ENCODE measurements around the gene SLC22A13.

The SLC22A13 gene

DNA sequence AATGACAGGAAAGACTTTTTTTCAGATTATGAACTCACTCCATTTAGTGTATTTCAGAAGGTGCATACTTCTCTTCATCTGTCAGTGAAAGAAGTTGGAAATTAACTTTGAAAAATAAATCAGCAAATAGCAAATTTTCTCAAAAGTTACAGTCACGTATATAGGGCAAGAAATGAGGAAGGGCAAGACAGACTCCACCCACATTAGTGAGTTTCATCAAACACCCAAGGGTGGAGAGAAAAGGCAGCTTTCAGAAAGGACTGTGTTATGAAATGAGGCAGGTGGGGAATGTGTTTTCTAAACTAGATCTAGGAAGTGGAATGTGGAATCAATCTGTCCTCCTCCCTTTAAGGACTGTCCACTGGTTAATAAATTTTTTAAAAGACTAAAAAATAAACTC, 2.9 kb downstream of the SLC22A13 start:
- TF ChIP-seq Cebpa-rat (IDR thresholded peaks at IDR 0.05), result no peak
- Histone ChIP-seq H4K20me1 (peaks cover 0 to 10% (median 0%) of the 10 kb centered on the region in 11 experiments; a peak in 1 of 22 replicates), H3K9ac (peak overlapping the region in 6 of 11 experiments; percentile 4 to 41 (median 20); a peak in 5 of 22 replicates), H3K4me1 (peaks cover 29 to 63% (median 53%) of the 10 kb centered on the region in 10 experiments), H3K27me3 (no peaks in the 10 kb centered on the region), H3K36me3 (peaks cover 0 to 10% (median 0%) of the 10 kb centered on the region in 11 experiments; a peak in 2 of 22 replicates), H3K9me3 (replicated peaks in 1 of 11) (peaks cover 0 to 9% (median 0%) of the 10 kb centered on the region in 11 experiments; a peak in 2 of 22 replicates), H3K4me3 (peak overlapping the region in 2 of 10 experiments; percentile 19 to 23; a peak in 4 of 20 replicates), H3K27ac (peak overlapping the region in 9 of 11 experiments; percentile 10 to 71 (median 54); a peak in 18 of 22 replicates), H3K4me2 (peak overlapping the region; percentile 64 to 96 (median 84))

DNA sequence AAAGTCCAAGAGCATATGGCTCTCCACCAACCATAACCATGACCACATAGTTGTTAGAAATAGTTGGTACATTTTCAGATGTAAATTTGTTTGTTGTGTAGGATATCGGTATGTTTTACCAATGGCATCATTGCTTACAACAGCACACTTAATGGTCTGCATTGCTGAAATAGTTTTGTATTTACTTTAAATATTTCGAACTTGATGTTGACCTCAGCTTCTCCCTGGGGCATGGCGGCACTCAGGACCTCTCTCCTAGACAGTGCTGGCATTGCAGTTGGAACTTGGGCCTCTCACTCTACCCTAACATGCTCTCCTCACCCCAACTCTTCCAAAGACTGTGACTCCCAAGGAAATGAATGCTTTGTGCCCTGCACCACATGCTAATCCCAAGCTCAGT, 5.0 kb downstream of the SLC22A13 start:
- no peak overlapping the region for H3K9ac ChIP-seq

DNA sequence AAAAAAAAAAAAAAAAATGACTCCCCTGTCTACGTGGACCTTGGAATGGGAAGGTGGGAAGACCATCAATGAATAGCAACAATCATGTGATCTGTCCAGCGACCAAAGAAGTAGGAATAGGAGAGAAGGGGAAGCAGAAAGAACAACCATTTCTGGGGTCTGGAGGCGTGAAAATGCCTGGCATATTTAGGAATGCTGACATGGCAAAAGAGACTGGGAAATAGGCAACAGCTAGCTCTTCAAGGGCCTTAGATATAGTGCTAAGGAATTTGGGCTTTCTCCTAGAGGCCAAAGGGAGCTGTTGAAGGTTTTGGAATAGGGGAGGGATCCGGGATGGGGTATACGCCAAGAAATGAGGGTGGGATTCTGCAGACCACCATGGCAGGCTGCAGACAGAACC, 5.9 kb downstream of the SLC22A13 start:
- Histone ChIP-seq H3K27me3 (no peaks in the 10 kb centered on the region), H3K27ac (peak overlapping the region in 2 of 11 experiments; percentile 4 to 29; a peak in 2 of 22 replicates), H3K4me3 (no peak overlapping the region), H3K4me2 (peak overlapping the region in 8 of 11 experiments; percentile 46 to 77 (median 58); a peak in 12 of 22 replicates), H4K20me1 (no peaks in the 10 kb centered on the region), H3K4me1 (peaks cover 27 to 53% (median 50%) of the 10 kb centered on the region in 10 experiments), H3K36me3 (peaks cover 0 to 36% (median 0%) of the 10 kb centered on the region in 11 experiments; a peak in 5 of 22 replicates), H3K9me3 (replicated peaks in 1 of 11) (peaks cover 0 to 12% (median 0%) of the 10 kb centered on the region in 11 experiments; a peak in 2 of 22 replicates), H3K9ac (no peak overlapping the region)
- no peak for TF ChIP-seq Cebpa-rat (IDR thresholded peaks at IDR 0.05)

More for the DNA sequence above, 5.0 kb downstream of the SLC22A13 start:
- no peaks in the 10 kb centered on the region for H4K20me1 ChIP-seq
- no peak overlapping the region for H3K27ac ChIP-seq
- H3K27me3 ChIP-seq, result no peaks in the 10 kb centered on the region
- peaks cover 0 to 26% (median 0%) of the 10 kb centered on the region in 11 experiments; a peak in 5 of 22 replicates for H3K36me3 ChIP-seq
- no peak for TF ChIP-seq Cebpa-rat (IDR thresholded peaks at IDR 0.05)
- peaks cover 0 to 12% (median 0%) of the 10 kb centered on the region in 11 experiments; a peak in 2 of 22 replicates for H3K9me3 ChIP-seq (replicated peaks in 1 of 11)
- no peak overlapping the region for H3K4me3 ChIP-seq
- H3K4me1 ChIP-seq, result peaks cover 29 to 60% (median 53%) of the 10 kb centered on the region in 10 experiments
- no peak overlapping the region for H3K4me2 ChIP-seq

DNA sequence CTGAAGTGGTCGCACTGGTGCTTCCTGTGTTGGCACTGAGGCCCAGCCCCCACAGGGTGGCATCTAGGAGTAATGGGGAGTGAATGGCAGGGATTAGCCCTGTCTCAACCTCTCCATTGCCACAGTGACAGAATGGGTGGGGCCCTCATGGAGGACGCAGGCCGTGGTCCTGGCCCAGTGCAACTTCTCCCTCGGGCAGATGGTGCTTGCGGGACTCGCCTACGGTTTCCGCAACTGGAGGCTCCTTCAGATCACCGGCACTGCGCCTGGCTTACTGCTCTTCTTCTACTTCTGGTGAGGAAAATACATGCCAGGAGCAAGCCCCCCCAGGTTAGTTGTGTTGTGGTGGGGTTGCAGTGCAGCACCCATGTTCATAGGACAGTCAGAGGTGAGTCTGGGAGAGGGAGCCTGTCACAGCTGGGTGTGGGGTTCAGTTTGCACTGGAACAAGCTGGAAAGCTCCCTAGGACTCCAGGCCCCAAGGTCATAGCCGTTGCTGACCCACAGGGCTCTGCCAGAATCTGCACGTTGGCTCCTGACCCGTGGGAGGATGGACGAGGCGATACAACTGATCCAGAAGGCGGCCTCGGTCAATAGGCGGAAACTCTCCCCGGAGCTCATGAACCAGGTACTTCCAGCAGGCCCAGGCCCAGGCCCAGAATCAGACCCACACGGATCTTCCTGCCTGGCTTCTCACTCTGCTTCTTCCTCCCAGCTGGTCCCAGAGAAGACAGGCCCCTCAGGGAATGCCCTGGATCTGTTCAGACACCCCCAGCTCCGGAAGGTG, 9.4 kb downstream of the SLC22A13 start:
- H3K4me2 ChIP-seq, result no peak overlapping the region
- no peak overlapping the region for H3K27ac ChIP-seq
- peaks cover 0 to 52% (median 0%) of the 10 kb centered on the region in 11 experiments; a peak in 5 of 22 replicates for H3K36me3 ChIP-seq

DNA sequence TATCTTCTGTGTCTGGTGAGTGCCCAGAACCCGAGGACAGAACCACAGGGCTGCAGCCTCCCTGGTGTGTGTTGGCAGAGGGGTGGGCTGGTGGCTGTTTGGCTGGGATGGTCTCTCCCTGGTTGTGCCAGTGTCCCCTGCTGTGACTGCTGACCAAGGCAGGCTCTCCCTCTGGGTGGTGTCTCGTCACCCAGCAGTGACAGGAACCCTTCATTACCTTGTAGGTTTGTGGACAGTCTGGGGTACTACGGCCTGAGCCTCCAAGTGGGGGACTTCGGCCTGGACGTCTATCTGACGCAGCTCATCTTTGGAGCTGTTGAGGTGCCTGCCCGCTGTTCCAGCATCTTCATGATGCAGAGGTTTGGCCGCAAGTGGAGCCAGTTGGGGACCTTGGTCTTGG, 10.0 kb downstream of the SLC22A13 start:
- Histone ChIP-seq H3K4me1 (peaks cover 0 to 23% (median 21%) of the 10 kb centered on the region in 10 experiments; a peak in 15 of 20 replicates), H3K27me3 (no peaks in the 10 kb centered on the region), H4K20me1 (no peaks in the 10 kb centered on the region), H3K9me3 (replicated peaks in 1 of 11) (peaks cover 0 to 12% (median 0%) of the 10 kb centered on the region in 11 experiments; a peak in 2 of 22 replicates), H3K4me3 (no peak overlapping the region), H3K27ac (no peak overlapping the region), H3K36me3 (peaks cover 0 to 47% (median 0%) of the 10 kb centered on the region in 11 experiments; a peak in 5 of 22 replicates), H3K4me2 (no peak overlapping the region), H3K9ac (no peak overlapping the region)
- TF ChIP-seq Cebpa-rat (IDR thresholded peaks at IDR 0.05), result no peak

More for the DNA sequence above, 9.4 kb downstream of the SLC22A13 start:
- Histone ChIP-seq H3K9me3 (replicated peaks in 1 of 11) (peaks cover 0 to 12% (median 0%) of the 10 kb centered on the region in 11 experiments; a peak in 2 of 22 replicates), H3K4me1 (peaks cover 0 to 23% (median 21%) of the 10 kb centered on the region in 10 experiments; a peak in 15 of 20 replicates), H3K9ac (no peak overlapping the region), H3K4me3 (no peak overlapping the region), H4K20me1 (no peaks in the 10 kb centered on the region), H3K27me3 (no peaks in the 10 kb centered on the region)
- no peak for TF ChIP-seq Cebpa-rat (IDR thresholded peaks at IDR 0.05)

DNA sequence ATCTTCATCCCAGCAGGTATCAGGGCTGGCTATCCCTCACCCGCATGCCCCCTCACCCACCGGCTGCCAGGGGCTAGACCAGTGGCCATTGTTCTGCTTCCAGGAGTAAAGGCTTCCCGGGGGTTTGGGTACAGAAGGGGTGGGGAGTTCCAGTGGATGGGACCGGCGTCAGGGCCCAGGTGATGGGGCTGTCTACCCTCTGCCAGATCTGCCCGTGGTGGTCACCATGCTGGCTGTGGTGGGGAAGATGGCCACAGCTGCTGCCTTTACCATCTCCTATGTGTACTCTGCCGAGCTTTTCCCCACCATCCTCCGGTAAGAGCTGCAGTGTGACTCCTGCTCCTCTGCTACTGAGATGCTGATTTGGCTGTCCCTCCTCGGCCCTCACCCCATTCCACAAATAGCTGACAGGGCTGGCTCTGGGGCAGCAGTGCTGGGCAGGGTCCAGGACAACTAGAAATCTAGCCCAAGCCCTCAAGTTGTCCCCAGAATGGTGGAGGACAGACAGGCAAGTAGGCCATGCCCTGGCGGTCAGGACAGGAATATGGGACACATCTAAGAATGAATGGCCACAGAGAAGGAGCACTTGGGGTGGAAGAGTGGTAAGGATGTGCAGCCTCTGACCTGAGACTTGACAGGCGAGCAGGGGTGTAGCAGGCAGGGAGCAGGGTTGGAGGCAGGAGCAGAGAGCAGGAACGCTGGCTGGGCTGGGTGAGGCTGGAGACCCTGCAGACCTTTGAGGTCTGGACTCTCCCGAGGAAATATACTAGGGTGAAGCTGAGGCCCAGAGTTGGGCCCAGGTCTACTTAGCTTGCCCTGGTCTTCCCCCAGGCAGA, 10.7 kb downstream of the SLC22A13 start:
- Histone ChIP-seq H3K4me1 (peaks cover 0 to 26% (median 21%) of the 10 kb centered on the region in 10 experiments; a peak in 15 of 20 replicates), H3K4me2 (no peak overlapping the region), H3K4me3 (no peak overlapping the region), H3K27ac (no peak overlapping the region), H3K9me3 (replicated peaks in 1 of 11) (peaks cover 0 to 12% (median 0%) of the 10 kb centered on the region in 11 experiments; a peak in 2 of 22 replicates), H3K36me3 (peaks cover 0 to 42% (median 0%) of the 10 kb centered on the region in 11 experiments; a peak in 5 of 22 replicates), H3K27me3 (no peaks in the 10 kb centered on the region), H3K9ac (no peak overlapping the region), H4K20me1 (no peaks in the 10 kb centered on the region)
- TF ChIP-seq Cebpa-rat (IDR thresholded peaks at IDR 0.05), result no peak

DNA sequence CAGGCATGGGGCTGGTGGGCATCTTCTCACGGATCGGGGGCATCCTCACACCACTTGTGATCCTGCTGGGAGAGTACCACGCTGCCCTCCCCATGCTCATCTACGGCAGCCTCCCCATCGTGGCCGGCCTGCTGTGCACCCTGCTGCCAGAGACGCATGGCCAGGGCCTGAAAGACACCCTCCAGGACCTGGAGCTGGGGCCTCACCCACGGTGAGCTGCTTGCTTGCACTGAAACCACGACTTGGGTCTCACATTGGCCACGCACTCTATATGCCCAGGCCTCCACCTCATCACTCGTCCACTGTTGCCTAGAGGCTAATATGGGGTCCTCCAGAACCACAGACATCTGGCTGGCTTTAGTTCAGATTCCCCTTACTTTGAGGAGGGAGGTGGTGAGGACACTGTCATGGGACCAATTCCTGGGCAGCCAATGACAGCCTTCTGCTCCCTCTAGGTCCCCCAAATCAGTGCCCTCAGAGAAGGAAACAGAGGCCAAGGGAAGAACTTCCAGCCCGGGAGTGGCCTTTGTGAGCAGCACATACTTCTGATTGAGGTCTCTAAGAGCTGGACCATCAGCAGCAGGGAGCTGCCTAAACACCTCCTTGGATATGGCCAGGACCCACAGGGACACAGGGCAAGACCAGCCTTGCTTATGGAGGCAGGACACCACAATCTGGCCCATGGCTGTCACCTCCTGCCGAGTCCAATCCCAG, 11.5 kb downstream of the SLC22A13 start:
- H3K9me3 ChIP-seq (replicated peaks in 1 of 11), result peaks cover 0 to 12% (median 0%) of the 10 kb centered on the region in 11 experiments; a peak in 2 of 22 replicates
- H3K4me3 ChIP-seq, result no peak overlapping the region
- H3K27ac ChIP-seq, result no peak overlapping the region
- no peaks in the 10 kb centered on the region for H3K27me3 ChIP-seq
- H4K20me1 ChIP-seq, result no peaks in the 10 kb centered on the region
- peaks cover 0 to 24% (median 14%) of the 10 kb centered on the region in 10 experiments; a peak in 15 of 20 replicates for H3K4me1 ChIP-seq
- H3K36me3 ChIP-seq, result peaks cover 0 to 42% (median 0%) of the 10 kb centered on the region in 11 experiments; a peak in 5 of 22 replicates
- TF ChIP-seq Cebpa-rat (IDR thresholded peaks at IDR 0.05), result no peak
- no peak overlapping the region for H3K9ac ChIP-seq
- H3K4me2 ChIP-seq, result no peak overlapping the region

DNA sequence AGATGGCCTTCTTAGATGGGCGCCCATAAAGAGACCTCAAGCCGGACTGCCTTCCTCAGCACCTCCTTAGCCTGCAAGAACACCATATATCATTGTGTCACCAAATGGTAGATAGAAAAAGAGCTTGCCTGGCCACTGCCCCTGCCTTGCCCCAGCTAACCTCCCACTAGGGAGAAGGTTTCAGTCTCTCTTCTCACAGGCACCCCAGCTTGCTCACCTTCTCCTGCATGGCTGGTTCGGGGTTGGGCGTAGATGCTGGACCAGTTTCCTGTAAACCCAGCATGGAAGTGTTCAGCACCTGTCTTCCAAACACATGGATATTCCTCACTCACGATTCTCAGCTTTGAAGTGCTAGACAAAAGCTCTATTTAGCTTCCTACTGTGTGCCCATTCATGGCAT, 13.2 kb downstream of the SLC22A13 start:
- H3K4me1 ChIP-seq, result peaks cover 0 to 10% (median 0%) of the 10 kb centered on the region in 10 experiments; a peak in 3 of 20 replicates
- peaks cover 0 to 42% (median 0%) of the 10 kb centered on the region in 11 experiments; a peak in 5 of 22 replicates for H3K36me3 ChIP-seq
- H3K27ac ChIP-seq, result no peak overlapping the region
- H3K9ac ChIP-seq, result no peak overlapping the region
- no peaks in the 10 kb centered on the region for H4K20me1 ChIP-seq
- H3K9me3 ChIP-seq (replicated peaks in 1 of 11), result 0 out of 22 replicates have a peak, but pooled peaks cover 0 to 11% (median 0%) of the 10 kb centered on the region in 11 experiments
- H3K4me2 ChIP-seq, result no peak overlapping the region
- no peak overlapping the region for H3K4me3 ChIP-seq
- no peak for TF ChIP-seq Cebpa-rat (IDR thresholded peaks at IDR 0.05)
- no peaks in the 10 kb centered on the region for H3K27me3 ChIP-seq

Data from BLaER1 treated with 17β-estradiol and CSF1 and Interleukin-3, amounts not matched to agents 10 nM and 100 nM (cell line).